CD4-positive, alpha-beta T cell treated with Interleukin-12 subunit alpha and Interleukin-12 subunit beta, for 1 hour (primary cell): ENCODE measurements around the gene TP53INP2.
"Not testable (repeated sequence)": the region's sequence is repeated elsewhere in the genome, so short reads cannot be mapped to it uniquely, and the experiment has no call there.

Source experiments
- DNase-seq: peaks from one replicate; pipeline ENCODE4 v3.0.0-alpha.2; 2020

TP53INP2 gene

GRCh38 chr20:34706302-34706875 lies 2.2 kb downstream of the TP53INP2 start:
- no peak for DNase-seq

- no peak for DNase-seq
Observed at GRCh38 chr20:34706912-34707784, 3.0 kb downstream of the TP53INP2 start.

- peak; percentile 63 for DNase-seq
Observed at GRCh38 chr20:34708621-34709043, 4.5 kb downstream of the TP53INP2 start.

GRCh38 chr20:34709044-34709830 lies 5.1 kb downstream of the TP53INP2 start:
- peak; percentile 85 for DNase-seq

GRCh38 chr20:34709831-34710567 lies 5.9 kb downstream of the TP53INP2 start:
- no peak for DNase-seq

- DNase-seq, result no peak
Observed at GRCh38 chr20:34710568-34710839, 6.4 kb downstream of the TP53INP2 start.

- DNase-seq, result no peak
Observed at GRCh38 chr20:34710861-34711574, 6.9 kb downstream of the TP53INP2 start.

GRCh38 chr20:34711813-34712430 lies 7.8 kb downstream of the TP53INP2 start:
- DNase-seq, result no peak

- DNase-seq, result no peak
Observed at GRCh38 chr20:34712525-34713192, 8.5 kb downstream of the TP53INP2 start.

- no peak for DNase-seq
Observed at GRCh38 chr20:34713194-34713943, 9.2 kb downstream of the TP53INP2 start.

- not testable (repeated sequence) for DNase-seq
Observed at GRCh38 chr20:34713944-34714515, 9.9 kb downstream of the TP53INP2 start.

- DNase-seq, result no peak
Observed at GRCh38 chr20:34715384-34715783, 11.2 kb downstream of the TP53INP2 start.

GRCh38 chr20:34716921-34717229 lies 12.7 kb downstream of the TP53INP2 start:
- no peak for DNase-seq

- no peak for DNase-seq
Observed at GRCh38 chr20:34717230-34718095, 13.3 kb downstream of the TP53INP2 start.

- DNase-seq, result not testable (repeated sequence)
Observed at GRCh38 chr20:34719242-34720017, 15.3 kb downstream of the TP53INP2 start.

- DNase-seq, result no peak
Observed at GRCh38 chr20:34720266-34720665, 16.1 kb downstream of the TP53INP2 start.

GRCh38 chr20:34722560-34722959 lies 18.4 kb downstream of the TP53INP2 start:
- DNase-seq, result not testable (repeated sequence)

GRCh38 chr20:34724172-34724571 lies 20.0 kb downstream of the TP53INP2 start:
- no peak for DNase-seq

- DNase-seq, result no peak
Observed at GRCh38 chr20:34729416-34729815, 25.3 kb downstream of the TP53INP2 start.
